Epithelial cell of esophagus (primary cell): ENCODE measurements around the gene SIDT2.

ENCODE experiments used
- DNase-seq: peaks from one replicate; pipeline ENCODE4 v3.0.0; 2010; ENCODE audit warnings: low read depth
- H3K4me3 ChIP-seq: 2 replicates; pipeline ENCODE4 v1.5.1; 2011; ENCODE audit warnings: mild to moderate bottlenecking, low read length, control low read depth
- TF ChIP-seq, protein P1 (sequence below): IDR thresholded peaks from 2 replicates; pipeline ENCODE4 v1.5.1; 2011; ENCODE audit warnings: low read depth, mild to moderate bottlenecking, low read length, control low read depth, inconsistent platforms; ENCODE audit not compliant: insufficient read depth; ENCODE audit errors: missing control alignments

The SIDT2 gene

DNA sequence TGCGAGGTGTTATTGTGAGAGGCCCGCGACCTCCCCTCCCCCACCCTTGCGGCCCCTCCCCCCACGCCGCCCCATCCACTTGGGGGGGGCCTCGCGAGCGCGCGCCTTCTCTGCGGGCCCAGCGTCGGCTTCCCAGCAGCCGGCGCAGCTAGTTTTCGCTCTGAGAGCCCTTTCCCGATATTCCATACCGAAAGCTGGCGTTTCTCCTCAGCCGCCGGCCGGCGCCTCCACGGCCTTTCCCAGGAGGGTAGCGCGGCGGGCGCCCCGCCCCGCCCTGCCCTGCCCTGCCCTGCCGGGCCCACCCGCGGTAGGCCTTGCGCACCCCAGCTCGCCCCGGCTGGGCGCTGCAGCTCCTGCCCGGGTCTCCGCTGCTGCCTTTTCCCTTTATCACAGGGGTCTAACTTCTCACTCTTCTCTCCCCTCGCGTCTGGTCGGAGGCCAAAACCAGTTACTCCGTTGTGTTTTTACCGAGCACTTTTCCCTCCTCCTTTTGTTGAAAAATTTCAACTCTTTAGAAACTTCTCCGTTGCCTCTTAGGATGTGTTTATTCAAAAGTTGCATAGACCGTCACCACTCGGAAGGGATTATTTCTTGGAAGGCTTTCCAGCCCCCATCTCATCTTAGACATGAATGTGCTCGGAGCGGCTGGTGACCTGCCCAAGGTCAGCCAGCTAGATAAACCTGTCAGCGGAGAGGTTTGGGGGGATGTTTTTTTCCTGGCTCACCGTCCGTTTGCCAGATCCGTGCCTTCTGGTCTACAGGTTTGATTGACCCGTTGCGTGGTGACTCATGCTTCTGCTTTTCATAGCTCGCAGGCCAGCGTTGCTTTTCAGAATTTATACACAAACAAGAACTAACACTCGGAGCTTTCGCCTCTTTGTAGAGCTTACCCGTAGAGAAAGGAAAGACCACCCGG lies 33.8 kb upstream of the SIDT2 start:
- TF ChIP-seq, protein P1, sequence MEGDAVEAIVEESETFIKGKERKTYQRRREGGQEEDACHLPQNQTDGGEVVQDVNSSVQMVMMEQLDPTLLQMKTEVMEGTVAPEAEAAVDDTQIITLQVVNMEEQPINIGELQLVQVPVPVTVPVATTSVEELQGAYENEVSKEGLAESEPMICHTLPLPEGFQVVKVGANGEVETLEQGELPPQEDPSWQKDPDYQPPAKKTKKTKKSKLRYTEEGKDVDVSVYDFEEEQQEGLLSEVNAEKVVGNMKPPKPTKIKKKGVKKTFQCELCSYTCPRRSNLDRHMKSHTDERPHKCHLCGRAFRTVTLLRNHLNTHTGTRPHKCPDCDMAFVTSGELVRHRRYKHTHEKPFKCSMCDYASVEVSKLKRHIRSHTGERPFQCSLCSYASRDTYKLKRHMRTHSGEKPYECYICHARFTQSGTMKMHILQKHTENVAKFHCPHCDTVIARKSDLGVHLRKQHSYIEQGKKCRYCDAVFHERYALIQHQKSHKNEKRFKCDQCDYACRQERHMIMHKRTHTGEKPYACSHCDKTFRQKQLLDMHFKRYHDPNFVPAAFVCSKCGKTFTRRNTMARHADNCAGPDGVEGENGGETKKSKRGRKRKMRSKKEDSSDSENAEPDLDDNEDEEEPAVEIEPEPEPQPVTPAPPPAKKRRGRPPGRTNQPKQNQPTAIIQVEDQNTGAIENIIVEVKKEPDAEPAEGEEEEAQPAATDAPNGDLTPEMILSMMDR: no peak
- peak; percentile 82 for DNase-seq
- peak overlapping the region; percentile 94 for H3K4me3 ChIP-seq

DNA sequence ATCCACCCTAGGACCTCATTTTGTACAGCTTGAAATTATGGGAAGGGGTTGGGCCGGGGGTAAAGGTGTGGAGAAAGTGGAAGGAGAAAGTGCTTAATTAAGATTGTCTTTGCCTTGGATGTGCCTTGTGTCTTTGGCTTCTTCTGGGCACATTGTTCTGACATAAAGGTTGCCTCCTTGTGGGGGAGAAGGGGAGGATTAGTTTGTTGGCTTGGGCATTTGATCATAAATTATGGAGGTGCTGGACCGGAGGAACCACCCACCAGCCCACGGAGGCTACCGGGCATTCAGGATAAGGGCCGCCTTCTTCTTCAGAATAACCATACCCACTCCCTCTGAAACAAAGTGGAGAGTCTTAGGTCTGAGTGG lies 33.2 kb upstream of the SIDT2 start:
- peak; percentile 34 for DNase-seq
- TF ChIP-seq, protein P1: no peak
- peak overlapping the region; percentile 94 for H3K4me3 ChIP-seq

DNA sequence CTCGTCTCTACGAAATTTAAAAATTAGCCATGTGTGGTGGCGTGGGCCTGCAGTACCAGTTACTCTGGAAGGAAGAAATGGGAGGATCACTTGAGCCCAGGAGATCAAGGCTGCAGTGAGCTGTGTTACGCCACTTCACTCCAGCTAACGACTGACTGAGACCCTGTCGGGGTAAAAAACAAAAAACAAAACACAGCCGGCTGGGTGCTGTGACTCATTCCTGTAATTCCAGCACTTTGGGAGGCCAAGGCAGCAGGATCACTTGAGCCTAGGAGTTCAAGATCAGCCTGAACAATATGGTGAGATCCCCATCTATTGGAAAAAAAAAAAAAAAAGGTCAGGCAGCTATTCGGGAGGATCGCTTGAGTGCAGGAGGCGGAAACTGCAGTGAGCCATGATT lies 32.0 kb upstream of the SIDT2 start:
- TF ChIP-seq, protein P1: no peak
- peak; percentile 30 for DNase-seq
- H3K4me3 ChIP-seq: no peak overlapping the region

DNA sequence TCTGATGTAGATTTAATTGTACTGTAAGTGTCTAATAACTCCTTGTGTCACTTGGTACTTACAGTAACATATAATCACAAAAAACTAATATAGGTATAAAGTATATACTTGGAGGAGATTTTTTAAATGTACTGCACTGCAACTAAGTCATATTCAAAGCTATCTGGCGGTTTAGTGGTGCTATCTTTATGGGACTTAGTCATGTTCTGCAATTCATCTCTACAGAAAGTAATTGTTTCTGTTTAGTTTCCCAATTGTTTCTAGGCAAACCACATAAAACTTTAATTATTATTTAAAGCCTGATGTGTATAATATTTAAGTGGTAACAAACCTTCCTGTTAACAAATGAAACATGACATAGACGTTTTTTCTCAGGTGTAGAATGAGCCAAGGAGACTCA lies 26.5 kb upstream of the SIDT2 start:
- no peak for DNase-seq
- H3K4me3 ChIP-seq: no peak overlapping the region
- TF ChIP-seq, protein P1: no peak

DNA sequence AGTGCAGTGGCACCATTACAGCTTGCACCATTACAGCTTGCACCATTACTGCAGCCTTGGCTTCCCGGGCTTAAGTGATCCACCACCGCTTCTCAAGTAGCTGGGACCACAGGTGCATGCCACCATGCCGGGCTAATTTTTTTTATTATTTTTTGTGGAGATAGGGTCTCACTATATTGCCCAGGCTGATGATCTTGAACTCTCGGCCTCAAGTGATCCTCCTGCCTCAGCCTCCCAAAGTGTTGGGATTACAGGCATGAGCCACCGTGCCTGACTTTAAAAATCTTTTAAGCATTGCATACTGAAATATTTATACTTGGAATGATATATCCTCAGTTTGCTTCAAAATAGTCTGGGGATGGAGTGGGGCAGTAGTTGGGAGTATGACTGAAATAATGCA lies 24.1 kb upstream of the SIDT2 start:
- TF ChIP-seq, protein P1: no peak
- H3K4me3 ChIP-seq: no peak overlapping the region
- no peak for DNase-seq

DNA sequence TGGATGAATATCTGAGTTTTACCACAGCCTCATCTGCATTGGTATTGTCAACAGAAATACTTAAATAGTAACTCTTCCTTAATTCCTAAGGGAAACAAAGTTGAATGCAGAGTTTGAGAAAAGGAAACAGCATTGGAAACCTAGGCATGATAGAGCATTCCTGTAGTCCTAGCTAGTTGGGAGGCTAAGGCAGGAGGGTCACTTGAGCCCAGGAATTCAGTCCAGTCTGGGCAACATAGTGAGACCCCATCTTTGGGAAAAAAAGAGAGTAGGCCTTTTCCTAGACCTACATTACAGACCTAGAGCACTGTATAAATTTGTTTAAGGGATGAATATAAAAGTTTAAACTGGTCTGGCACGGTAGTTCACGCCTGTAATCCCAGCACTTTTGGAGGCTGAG lies 21.0 kb upstream of the SIDT2 start:
- TF ChIP-seq, protein P1: no peak
- no peak overlapping the region for H3K4me3 ChIP-seq
- no peak for DNase-seq

DNA sequence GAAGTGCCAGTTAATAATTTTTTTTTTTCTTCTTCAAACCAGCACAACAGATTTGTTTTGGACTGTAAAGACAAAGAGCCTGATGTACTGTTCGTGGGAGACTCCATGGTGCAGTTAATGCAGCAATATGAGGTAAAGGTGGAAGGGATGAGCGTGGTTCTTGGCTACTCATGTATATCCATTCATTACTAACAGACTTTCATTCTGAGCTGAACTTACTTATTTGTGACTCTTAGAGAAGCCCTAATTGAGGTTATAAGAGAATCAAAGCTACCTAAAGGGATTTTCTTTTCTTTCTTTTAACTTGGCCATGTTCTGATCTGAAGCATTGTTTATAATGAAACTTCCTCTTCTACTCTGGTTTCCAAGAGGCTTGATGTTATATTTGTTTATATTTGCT lies 18.7 kb upstream of the SIDT2 start:
- TF ChIP-seq, protein P1: no peak
- no peak overlapping the region for H3K4me3 ChIP-seq
- DNase-seq: no peak
